Astrocyte of the cerebellum (primary cell): Measurements from ENCODE around the gene SLC35B2.

Experiments used
- DNase-seq: peaks from one replicate; pipeline ENCODE4 v3.0.0-alpha.2; 2011; ENCODE audit warnings: low read depth
- H3K4me3 ChIP-seq: 2 replicates; pipeline ENCODE4 v1.5.1; 2011; ENCODE audit warnings: mild to moderate bottlenecking, low read depth, low read length, moderate library complexity
- CTCF ChIP-seq: IDR thresholded peaks from 2 replicates; pipeline ENCODE4 v1.5.1; 2012; ENCODE audit warnings: low read length, low read depth, moderate library complexity, mild to moderate bottlenecking; ENCODE audit errors: missing control alignments
- in situ Hi-C: cut with HindIII; loops from 2 replicates; pipeline ENCODE4 v1.10.0; 2017; ENCODE audit warnings: low sequenced_read_pairs

SLC35B2 gene, protein sequence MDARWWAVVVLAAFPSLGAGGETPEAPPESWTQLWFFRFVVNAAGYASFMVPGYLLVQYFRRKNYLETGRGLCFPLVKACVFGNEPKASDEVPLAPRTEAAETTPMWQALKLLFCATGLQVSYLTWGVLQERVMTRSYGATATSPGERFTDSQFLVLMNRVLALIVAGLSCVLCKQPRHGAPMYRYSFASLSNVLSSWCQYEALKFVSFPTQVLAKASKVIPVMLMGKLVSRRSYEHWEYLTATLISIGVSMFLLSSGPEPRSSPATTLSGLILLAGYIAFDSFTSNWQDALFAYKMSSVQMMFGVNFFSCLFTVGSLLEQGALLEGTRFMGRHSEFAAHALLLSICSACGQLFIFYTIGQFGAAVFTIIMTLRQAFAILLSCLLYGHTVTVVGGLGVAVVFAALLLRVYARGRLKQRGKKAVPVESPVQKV

DNA sequence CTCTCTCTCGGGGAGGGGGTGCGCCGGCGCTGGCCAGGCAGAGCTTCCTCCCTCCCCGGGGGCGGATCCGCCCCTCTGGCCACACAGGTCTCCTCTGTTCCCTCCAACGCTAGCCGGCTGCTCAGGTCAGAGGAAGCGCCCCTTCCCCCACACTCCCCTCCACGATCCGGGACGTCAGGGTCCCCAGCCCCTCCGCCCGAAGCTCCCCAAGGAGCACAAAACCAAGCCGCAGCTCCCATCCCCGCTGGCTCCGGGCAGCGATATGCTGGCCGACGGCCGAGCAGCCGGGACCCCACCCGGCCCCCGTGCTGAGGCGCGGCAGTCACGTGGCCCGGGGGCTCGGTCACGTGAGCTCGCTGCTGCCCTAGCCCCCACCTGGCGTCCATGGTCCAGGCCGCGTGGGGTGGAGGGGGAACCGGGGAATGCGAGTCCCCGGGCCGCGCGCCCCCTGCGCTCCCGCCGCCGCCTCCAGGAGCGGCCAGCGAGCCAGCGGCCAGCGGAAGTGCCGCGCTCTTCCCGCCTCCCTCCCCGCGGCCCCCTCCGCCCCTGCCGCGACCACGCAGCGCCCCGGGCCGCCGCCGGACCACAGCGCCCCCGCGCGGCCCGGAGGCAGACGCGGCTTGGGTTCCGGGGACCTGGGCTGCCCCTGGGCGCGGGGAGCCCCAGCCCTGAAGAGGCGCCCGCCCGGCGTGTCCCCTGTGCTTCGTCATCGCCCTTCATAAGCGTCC lies at the start of gene SLC35B2:
Gene SLC35B2 (minus strand): TSS at position 504 of the 728 bp plus-strand sequence. CDS start 118 bp downstream, at position 386.
- DNase-seq, result no peak
- H3K4me3 ChIP-seq, result peak within 1 kb of the TSS; percentile 94
- TF ChIP-seq CTCF, result peak; percentile 42
- in situ Hi-C loops, result loop anchor here (5.0 kb wide), 1 partner anchor 50 kb away; no protein-coding TSS in a partner anchor

- DNase-seq, result no peak
- in situ Hi-C loops, result loop anchor here (5.0 kb wide), 1 partner anchor 49 kb away; the partner anchor contains the start of gene SLC35B2
- no peak overlapping the region for H3K4me3 ChIP-seq
- no peak for TF ChIP-seq CTCF
These were observed 49.4 kb upstream of the SLC35B2 start for GRCh38 chr6:44306710-44307109.

DNA sequence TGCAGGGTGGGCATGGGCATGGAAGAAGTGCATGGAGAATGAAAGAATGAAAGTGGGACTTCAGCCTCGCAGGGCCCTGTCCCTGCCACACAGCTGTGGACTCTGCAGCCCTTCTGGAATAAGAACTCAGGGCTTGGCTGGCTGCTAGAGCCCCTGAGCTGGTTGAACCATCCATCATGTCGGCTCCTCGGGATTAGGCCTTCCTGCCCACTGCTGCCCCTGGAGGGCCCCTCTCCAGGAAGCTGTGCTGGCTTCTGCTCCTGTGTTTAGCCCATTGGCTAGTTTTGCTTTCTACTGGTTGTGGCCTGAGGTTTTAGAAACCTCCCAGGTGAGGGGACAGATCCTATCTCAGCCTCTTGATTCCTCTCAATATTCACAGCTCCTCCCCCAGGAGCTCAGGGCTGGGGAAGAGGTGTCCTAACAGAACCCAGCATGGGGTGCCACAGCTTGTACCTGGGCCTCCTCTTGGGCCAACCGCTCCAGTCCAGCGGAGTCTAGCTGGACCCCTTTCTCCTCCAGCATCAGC lies 47.9 kb upstream of the SLC35B2 start:
- no peak for TF ChIP-seq CTCF
- H3K4me3 ChIP-seq, result no peak overlapping the region
- in situ Hi-C loops, result loop anchor here (5.0 kb wide), 1 partner anchor 48 kb away; the partner anchor contains the start of gene SLC35B2
- no peak for DNase-seq

DNA sequence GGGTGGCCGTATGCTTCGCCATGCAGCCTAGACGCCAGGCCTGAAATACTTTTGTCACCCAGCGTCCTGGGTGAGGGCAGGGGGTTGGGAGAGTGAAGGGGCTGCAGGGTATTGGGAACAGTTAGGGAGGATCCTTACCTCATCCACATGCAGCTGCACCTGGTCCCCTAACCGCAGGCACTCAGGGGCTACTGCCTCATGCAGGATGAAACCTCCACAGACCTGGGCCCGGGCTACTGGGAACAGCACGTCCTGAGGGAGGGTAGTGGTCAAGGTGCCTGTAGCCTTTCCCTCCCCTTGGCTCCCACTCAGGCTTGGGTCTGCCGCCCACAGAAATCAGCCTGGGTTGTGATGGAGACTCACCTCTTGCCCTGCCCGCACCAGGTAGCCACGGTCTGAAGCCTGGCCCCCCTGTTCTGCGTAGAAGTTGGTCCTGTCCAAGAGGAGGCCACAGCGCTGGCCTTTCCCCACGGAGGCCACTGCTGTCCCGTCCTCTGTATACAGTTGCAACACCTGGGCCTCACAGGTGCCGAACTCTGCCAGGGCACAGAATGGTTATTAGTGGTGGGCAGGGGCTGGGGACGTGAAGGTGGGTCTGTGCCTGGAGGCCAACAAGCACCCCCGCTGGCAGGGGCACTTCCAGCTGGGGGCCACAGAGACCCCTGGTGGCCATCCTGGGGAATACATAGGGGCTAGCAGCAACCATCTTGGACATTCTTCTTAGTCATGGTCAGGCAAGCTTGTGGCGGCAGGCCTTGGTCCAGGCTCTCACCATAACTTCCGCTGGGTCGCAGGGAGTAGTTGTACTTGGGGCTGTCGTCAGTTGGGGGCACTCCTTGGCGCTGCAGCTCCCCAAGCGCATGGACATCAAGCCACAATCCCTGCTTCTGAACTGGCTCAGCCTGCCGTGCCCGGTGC lies 47.2 kb upstream of the SLC35B2 start:
- H3K4me3 ChIP-seq, result no peak overlapping the region
- TF ChIP-seq CTCF, result peak; percentile 80
- in situ Hi-C loops, result loop anchor here (5.0 kb wide), 1 partner anchor 47 kb away; the partner anchor contains the start of gene SLC35B2
- DNase-seq, result no peak

GRCh38 chr6:44303842-44304241 lies 46.5 kb upstream of the SLC35B2 start:
- no peak for DNase-seq
- no peak for TF ChIP-seq CTCF
- in situ Hi-C loops, result no loop called here
- no peak overlapping the region for H3K4me3 ChIP-seq
